HL-60 (cell line): ENCODE data around the gene CRABP2.

Experiments used
- DNase-seq, 2 experiments: peaks; one replicate each; pipeline ENCODE4 v3.0.0-alpha.2; 2010 to 2020; ENCODE audit warnings: low read depth in 1 of 2, low spot score in 1 of 2
- H3K27ac ChIP-seq: fragments of 250-450 bp; sonication (Bioruptor Pico); replicated peaks from 2 replicates; pipeline ENCODE4 v1.5.1; 2020; ENCODE audit warnings: mild to moderate bottlenecking, moderate library complexity
- H3K27me3 ChIP-seq: fragments of 250-450 bp; sonication (Bioruptor Pico); 2 replicates; pipeline ENCODE4 v1.5.1; 2021; ENCODE audit warnings: mild to moderate bottlenecking, moderate library complexity; ENCODE audit not compliant: insufficient read depth, poor library complexity, severe bottlenecking
- H3K4me3 ChIP-seq: replicated peaks from 2 replicates; pipeline ENCODE4 v1.5.1; 2011; ENCODE audit warnings: mild to moderate bottlenecking, control low read depth, low read length; ENCODE audit not compliant: insufficient read depth
- CTCF ChIP-seq: IDR thresholded peaks from one replicate; pipeline ENCODE4 v1.5.1; 2011; ENCODE audit warnings: low read length, control low read depth, inconsistent platforms; ENCODE audit not compliant: insufficient read depth
- GABPA ChIP-seq: IDR thresholded peaks from 2 replicates; pipeline ENCODE4 v1.6.1; 2012; ENCODE audit warnings: low read depth
- POLR2AphosphoS5 ChIP-seq: IDR thresholded peaks from 2 replicates; pipeline ENCODE4 v1.6.1; 2012; ENCODE audit warnings: low read depth
- REST ChIP-seq: IDR thresholded peaks from 2 replicates; pipeline ENCODE4 v1.6.1; 2012; ENCODE audit warnings: low read depth; ENCODE audit not compliant: insufficient replicate concordance
- SPI1 ChIP-seq: IDR thresholded peaks from 2 replicates; pipeline ENCODE4 v1.6.1; 2012; ENCODE audit warnings: low read depth, mild to moderate bottlenecking, borderline replicate concordance

Gene CRABP2

GRCh38 chr1:156712626-156713025 lies 7.2 kb upstream of the CRABP2 start:
- DNase-seq: no peak
- Histone ChIP-seq H3K27ac (no peak overlapping the region), H3K4me3 (no peak overlapping the region), H3K27me3 (peaks cover 7% of the 10 kb centered on the region)
- TF ChIP-seq CTCF (no peak), SPI1 (no peak), POLR2AphosphoS5 (no peak), GABPA (no peak), REST (no peak)

- TF ChIP-seq REST (no peak), SPI1 (no peak)
- Histone ChIP-seq H3K4me3 (no peak overlapping the region), H3K27ac (no peak overlapping the region), H3K27me3 (peaks cover 14% of the 10 kb centered on the region)
- no peak for DNase-seq
Measured at GRCh38 chr1:156711011-156711817, 5.8 kb upstream of the CRABP2 start.

GRCh38 chr1:156709757-156710489 lies 4.5 kb upstream of the CRABP2 start:
- TF ChIP-seq REST (no peak), POLR2AphosphoS5 (no peak), GABPA (no peak), CTCF (no peak), SPI1 (no peak)
- Histone ChIP-seq H3K4me3 (no peak overlapping the region), H3K27ac (no peak overlapping the region), H3K27me3 (peaks cover 27% of the 10 kb centered on the region)
- DNase-seq: no peak
